Muscle layer of duodenum (tissue), 2 donors: Measurements from ENCODE around the gene FXYD7.

Source experiments
- H3K27ac ChIP-seq: one replicate; pipeline ENCODE4 v1.7.0; 2013; ENCODE audit warnings: mild to moderate bottlenecking, low read length
- H3K27me3 ChIP-seq: one replicate; pipeline ENCODE4 v1.7.0; 2013; ENCODE audit warnings: low read depth, mild to moderate bottlenecking, control low read depth, low read length
- H3K36me3 ChIP-seq, 2 donors: one replicate each; pipeline ENCODE4 v1.7.0; 2013; ENCODE audit warnings: low read length in 2 of 2, control low read depth in 1 of 2, mild to moderate bottlenecking in 1 of 2; ENCODE audit not compliant: insufficient read depth in 2 of 2, control insufficient read depth in 1 of 2
- H3K4me1 ChIP-seq, 2 donors: one replicate each; pipeline ENCODE4 v1.7.0; 2013; ENCODE audit warnings: low read length in 2 of 2, mild to moderate bottlenecking in 2 of 2, control low read depth in 1 of 2, moderate library complexity in 1 of 2; ENCODE audit not compliant: insufficient read depth in 2 of 2, control insufficient read depth in 1 of 2
- H3K4me3 ChIP-seq, 2 donors: one replicate each; pipeline ENCODE4 v1.7.0; 2013; ENCODE audit warnings: low read length in 2 of 2, low read depth in 1 of 2, mild to moderate bottlenecking in 1 of 2
- H3K9me3 ChIP-seq, 2 donors: one replicate each; pipeline ENCODE4 v1.7.0; 2013; ENCODE audit warnings: low read length in 2 of 2, control low read depth in 1 of 2, mild to moderate bottlenecking in 1 of 2; ENCODE audit not compliant: control insufficient read depth in 1 of 2
- donor health status: healthy.

The FXYD7 gene

GRCh38 chr19:35140962-35141836, 1.9 kb upstream of the FXYD7 start:
- Histone ChIP-seq H3K27ac (peak overlapping the region; percentile 35), H3K27me3 (peaks cover 15% of the 10 kb centered on the region), H3K4me1 (peaks cover 7 to 15% of the 10 kb centered on the region in 2 donors), H3K36me3 (no peaks in the 10 kb centered on the region), H3K4me3 (peak overlapping the region; percentile 8 to 57), H3K9me3 (no peaks in the 10 kb centered on the region)

- H3K27ac ChIP-seq: no peak overlapping the region
- H3K4me1 ChIP-seq: peaks cover 7 to 15% of the 10 kb centered on the region in 2 donors
- H3K4me3 ChIP-seq: peak overlapping the region in 1 of 2 donors; percentile 27
- no peaks in the 10 kb centered on the region for H3K9me3 ChIP-seq
- H3K27me3 ChIP-seq: peaks cover 13% of the 10 kb centered on the region
- H3K36me3 ChIP-seq: no peaks in the 10 kb centered on the region
Measured at GRCh38 chr19:35141837-35142605, 1.0 kb upstream of the FXYD7 start.

GRCh38 chr19:35142606-35143230, 337 bp upstream of the FXYD7 start:
- peaks cover 10% of the 10 kb centered on the region for H3K27me3 ChIP-seq
- no peak overlapping the region for H3K27ac ChIP-seq
- H3K4me1 ChIP-seq: peaks cover 7 to 15% of the 10 kb centered on the region in 2 donors
- no peak overlapping the region for H3K4me3 ChIP-seq
- no peaks in the 10 kb centered on the region for H3K9me3 ChIP-seq
- H3K36me3 ChIP-seq: no peaks in the 10 kb centered on the region

- H3K4me1 ChIP-seq: peaks cover 7 to 15% of the 10 kb centered on the region in 2 donors
- H3K27ac ChIP-seq: no peak overlapping the region
- H3K4me3 ChIP-seq: no peak overlapping the region
- H3K36me3 ChIP-seq: no peaks in the 10 kb centered on the region
- H3K27me3 ChIP-seq: peaks cover 10% of the 10 kb centered on the region
- H3K9me3 ChIP-seq: no peaks in the 10 kb centered on the region
Measured at GRCh38 chr19:35143818-35144217, 763 bp downstream of the FXYD7 start.

- H3K4me3 ChIP-seq: no peak overlapping the region
Measured at GRCh38 chr19:35144259-35144599, 1.2 kb downstream of the FXYD7 start.

GRCh38 chr19:35144600-35145436, 1.8 kb downstream of the FXYD7 start:
- H3K27me3 ChIP-seq: peaks cover 10% of the 10 kb centered on the region
- no peak overlapping the region for H3K27ac ChIP-seq
- no peak overlapping the region for H3K4me3 ChIP-seq
- no peaks in the 10 kb centered on the region for H3K9me3 ChIP-seq
- H3K36me3 ChIP-seq: no peaks in the 10 kb centered on the region
- peaks cover 7 to 15% of the 10 kb centered on the region in 2 donors for H3K4me1 ChIP-seq

More at GRCh38 chr19:35144259-35144599, 1.2 kb downstream of the FXYD7 start:
- H3K27me3 ChIP-seq: peaks cover 10% of the 10 kb centered on the region
- peaks cover 7 to 15% of the 10 kb centered on the region in 2 donors for H3K4me1 ChIP-seq
- H3K36me3 ChIP-seq: no peaks in the 10 kb centered on the region
- H3K27ac ChIP-seq: no peak overlapping the region
- H3K9me3 ChIP-seq: no peaks in the 10 kb centered on the region

- Histone ChIP-seq H3K36me3 (no peaks in the 10 kb centered on the region), H3K9me3 (no peaks in the 10 kb centered on the region), H3K4me1 (peaks cover 5 to 9% of the 10 kb centered on the region in 2 donors), H3K27me3 (peaks cover 10% of the 10 kb centered on the region), H3K4me3 (no peak overlapping the region), H3K27ac (no peak overlapping the region)
Measured at GRCh38 chr19:35146746-35147459, 3.8 kb downstream of the FXYD7 start.

- H3K27ac ChIP-seq: no peak overlapping the region
- no peaks in the 10 kb centered on the region for H3K36me3 ChIP-seq
- peaks cover 13% of the 10 kb centered on the region for H3K27me3 ChIP-seq
- H3K4me3 ChIP-seq: no peak overlapping the region
- H3K9me3 ChIP-seq: no peaks in the 10 kb centered on the region
- peaks cover 2 to 13% of the 10 kb centered on the region in 2 donors for H3K4me1 ChIP-seq
Measured at GRCh38 chr19:35149463-35149862, 6.4 kb downstream of the FXYD7 start.

- H3K27me3 ChIP-seq: peaks cover 10% of the 10 kb centered on the region
- H3K27ac ChIP-seq: no peak overlapping the region
- no peaks in the 10 kb centered on the region for H3K9me3 ChIP-seq
- no peak overlapping the region for H3K4me3 ChIP-seq
- H3K36me3 ChIP-seq: no peaks in the 10 kb centered on the region
- H3K4me1 ChIP-seq: peaks cover 2 to 21% of the 10 kb centered on the region in 2 donors
Measured at GRCh38 chr19:35150445-35150844, 7.4 kb downstream of the FXYD7 start.

- H3K9me3 ChIP-seq: no peaks in the 10 kb centered on the region
- no peaks in the 10 kb centered on the region for H3K36me3 ChIP-seq
- H3K27me3 ChIP-seq: peaks cover 10% of the 10 kb centered on the region
- no peak overlapping the region for H3K4me3 ChIP-seq
- peaks cover 2 to 21% of the 10 kb centered on the region in 2 donors for H3K4me1 ChIP-seq
- no peak overlapping the region for H3K27ac ChIP-seq
Measured at GRCh38 chr19:35151273-35152065, 8.4 kb downstream of the FXYD7 start.
